ENCODE results near the gene PCNX3.

GRCh38 chr11:65584106-65584505, 31.5 kb upstream of the PCNX3 start:
- TF ChIP-seq POLR2A (IDR thresholded peaks at IDR 0.05) (no peak), CTCF (IDR thresholded peaks at IDR 0.05) (no peak)

Measured in Peyer's patch (tissue), 4 donors.